ENCODE measurements around the gene NEU1. TPM values are rescaled to one million over a fixed set of nuclear protein-coding genes. Genes with fewer than 3 reads are reported as not detected.
"Not testable (repeated sequence)": the region's sequence is repeated elsewhere in the genome, so short reads cannot be mapped to it uniquely, and the experiment has no call there.

NEU1 gene
- total RNA-seq, 1 experiment from 2014 or later: 133 TPM

- Mint-ChIP-seq H3K9me3 (ENCODE audit: low read depth, unreplicated experiment) (no peaks in the 10 kb centered on the region), H3K27me3 (ENCODE audit: unreplicated experiment) (peaks cover 13% of the 10 kb centered on the region), H3K27ac (ENCODE audit: unreplicated experiment) (peak within 1 kb of the TSS; percentile 100), H3K4me3 (ENCODE audit: low read depth, unreplicated experiment) (peak within 1 kb of the TSS; percentile 80), H3K4me1 (ENCODE audit: low read depth, unreplicated experiment) (peaks cover 45% of the 10 kb centered on the region), H3K36me3 (ENCODE audit: insufficient read depth, unreplicated experiment) (peaks cover 77% of the 10 kb centered on the region)
- CTCF ChIA-PET: interaction anchor here (0.5 to 2.5 kb wide), 12 partner anchors 9 to 218 kb away, joined by 3 to 16 read pairs (median 4); partner anchors contain the start of genes HSPA1A, HSPA1L, LSM2 and MSH5
- DNase-seq: peak; percentile 100
- no peak for TF ChIP-seq CTCF (IDR thresholded peaks at IDR 0.05; ENCODE audit: unreplicated experiment)
- intact Hi-C loops (cut with micrococcal nuclease; ENCODE audit: unreplicated experiment): no loop called here
- no TSS peak for BruUV-seq (replicated peaks)
Observed at GRCh38 chr6:31827286-31828079, 35.1 kb downstream of the NEU1 start, which contains the start of gene HSPA1B. TSS of gene HSPA1B (plus strand) at chr6:31827738. CDS start at chr6:31827951, 213 bp downstream.

- intact Hi-C loops (cut with micrococcal nuclease; ENCODE audit: unreplicated experiment): no loop called here
- TSS peak; percentile 85 for BruUV-seq (replicated peaks)
- peak; percentile 92 for DNase-seq
- peaks cover 50% of the 10 kb centered on the region for H3K4me1 Mint-ChIP-seq (ENCODE audit: low read depth, unreplicated experiment)
- peak overlapping the region; percentile 100 for H3K27ac Mint-ChIP-seq (ENCODE audit: unreplicated experiment)
- no peaks in the 10 kb centered on the region for H3K9me3 Mint-ChIP-seq (ENCODE audit: low read depth, unreplicated experiment)
- CTCF ChIA-PET: interaction anchor here (0.6 to 2.5 kb wide), 13 partner anchors 10 to 97 kb away, joined by 3 to 16 read pairs (median 4); partner anchors contain the start of genes HSPA1A, HSPA1L, LSM2 and MSH5
- H3K4me3 Mint-ChIP-seq (ENCODE audit: low read depth, unreplicated experiment): peak overlapping the region; percentile 80
- H3K27me3 Mint-ChIP-seq (ENCODE audit: unreplicated experiment): peaks cover 13% of the 10 kb centered on the region
- no peak for TF ChIP-seq CTCF (IDR thresholded peaks at IDR 0.05; ENCODE audit: unreplicated experiment)
- H3K36me3 Mint-ChIP-seq (ENCODE audit: insufficient read depth, unreplicated experiment): peaks cover 77% of the 10 kb centered on the region
Observed at GRCh38 chr6:31826793-31827285, 35.8 kb downstream of the NEU1 start.

- no peak for DNase-seq
- CTCF ChIA-PET: interaction anchor here (1.0 to 2.5 kb wide), 6 partner anchors 10 to 52 kb away, joined by 3 to 16 read pairs (median 6); partner anchors contain the start of genes HSPA1A, HSPA1L, LSM2 and VARS1
- Mint-ChIP-seq H3K27ac (ENCODE audit: unreplicated experiment) (peak overlapping the region; percentile 100), H3K4me1 (ENCODE audit: low read depth, unreplicated experiment) (peaks cover 60% of the 10 kb centered on the region), H3K9me3 (ENCODE audit: low read depth, unreplicated experiment) (no peaks in the 10 kb centered on the region), H3K27me3 (ENCODE audit: unreplicated experiment) (peaks cover 13% of the 10 kb centered on the region), H3K4me3 (ENCODE audit: low read depth, unreplicated experiment) (peak overlapping the region; percentile 80), H3K36me3 (ENCODE audit: insufficient read depth, unreplicated experiment) (peaks cover 77% of the 10 kb centered on the region)
- intact Hi-C loops (cut with micrococcal nuclease; ENCODE audit: unreplicated experiment): no loop called here
- no peak for TF ChIP-seq CTCF (IDR thresholded peaks at IDR 0.05; ENCODE audit: unreplicated experiment)
- BruUV-seq (replicated peaks): no TSS peak
Observed at GRCh38 chr6:31825553-31825952, 37.1 kb downstream of the NEU1 start.

GRCh38 chr6:31823592-31824196, 38.9 kb downstream of the NEU1 start:
- H3K4me3 Mint-ChIP-seq (ENCODE audit: low read depth, unreplicated experiment): peak overlapping the region; percentile 89
- intact Hi-C loops (cut with micrococcal nuclease; ENCODE audit: unreplicated experiment): loop anchor here (5.0 kb wide), 1 partner anchor 46 kb away; the partner anchor contains the start of gene VWA7
- CTCF ChIA-PET: interaction anchor here (0.6 to 2.9 kb wide), 8 partner anchors 17 to 172 kb away, joined by 3 to 13 read pairs (median 4); partner anchors contain the start of genes CLIC1, LSM2 and VWA7
- H3K27ac Mint-ChIP-seq (ENCODE audit: unreplicated experiment): peak overlapping the region; percentile 95
- H3K36me3 Mint-ChIP-seq (ENCODE audit: insufficient read depth, unreplicated experiment): peaks cover 84% of the 10 kb centered on the region
- not testable (repeated sequence) for H3K9me3 Mint-ChIP-seq (ENCODE audit: low read depth, unreplicated experiment); BruUV-seq (replicated peaks); DNase-seq
- peaks cover 70% of the 10 kb centered on the region for H3K4me1 Mint-ChIP-seq (ENCODE audit: low read depth, unreplicated experiment)
- peaks cover 13% of the 10 kb centered on the region for H3K27me3 Mint-ChIP-seq (ENCODE audit: unreplicated experiment)
